ENCODE measurements around the gene PJA2. TPM values are rescaled to one million over a fixed set of nuclear protein-coding genes. Genes with fewer than 3 reads are reported as not detected.

PJA2 gene
- polyA plus RNA-seq, 2 of the 4 experiments (the other 2 are of a cell fraction), result 24.9 to 56.5 TPM

- no peak for FAIRE-seq
- ChIA-PET CTCF (no interaction called here), POLR2A (no interaction called here)
- no peak overlapping the region for H3K4me3 ChIP-seq
- TF ChIP-seq POLR2A (IDR thresholded peaks at IDR 0.05; ENCODE audit: low read length) (no peak), ZSCAN20 (CRISPR knock-in tag; IDR thresholded peaks at IDR 0.05) (no peak), JUN (IDR thresholded peaks at IDR 0.05) (no peak), ZNF302 (CRISPR knock-in tag; IDR thresholded peaks at IDR 0.05) (no peak), ZFP36 (IDR thresholded peaks at IDR 0.05; ENCODE audit: borderline replicate concordance, partially characterized antibody) (no peak), E2F6 (IDR thresholded peaks at IDR 0.05; ENCODE audit: borderline replicate concordance, low read depth) (no peak), FOSL2 (IDR thresholded peaks at IDR 0.05) (no peak), FOSL2 (CRISPR knock-in tag; IDR thresholded peaks at IDR 0.05) (no peak), ZC3H11A (IDR thresholded peaks at IDR 0.05) (no peak), CBX8 (IDR thresholded peaks at IDR 0.05) (no peak), HOXA7 (CRISPR knock-in tag; IDR thresholded peaks at IDR 0.05) (no peak), EHF (CRISPR knock-in tag; IDR thresholded peaks at IDR 0.05) (no peak), RARB (CRISPR knock-in tag; IDR thresholded peaks at IDR 0.05) (no peak), BHLHE40 (IDR thresholded peaks at IDR 0.05; ENCODE audit: low read depth, low read length) (no peak), HDAC2 (IDR thresholded peaks at IDR 0.05) (no peak), HOXB13 (CRISPR knock-in tag; IDR thresholded peaks at IDR 0.05; ENCODE audit: low read depth) (no peak), CTCF (IDR thresholded peaks at IDR 0.05) (no peak), MAX (IDR thresholded peaks at IDR 0.05) (no peak), GATA3 (IDR thresholded peaks at IDR 0.05; ENCODE audit: borderline replicate concordance) (no peak)
- ATAC-seq, result peak in 1 of 2 experiments; percentile 46; a peak in 2 of 6 replicates
- H3K4me1 ChIP-seq, result peaks cover 27% of the 10 kb centered on the region
- no peak overlapping the region; a peak in 1 of 6 replicates for H3K27ac ChIP-seq
- peak overlapping the region; percentile 50 for H3K4me2 ChIP-seq
- no peak for DNase-seq (ENCODE audit: low read depth in 1 of 2, low spot score in 1 of 2)
- H3K9me3 ChIP-seq, result no peaks in the 10 kb centered on the region
- WGBS (ENCODE audit: missing lambda C conversion rate), result 29% methylated on average over 4 of the region's 4 CpGs
Measured at GRCh38 chr5:109387408-109387974, 22.3 kb downstream of the PJA2 start.

- no peaks in the 10 kb centered on the region for H3K9me3 ChIP-seq
- DNase-seq (ENCODE audit: low read depth in 1 of 2, low spot score in 1 of 2), result no peak
- H3K4me1 ChIP-seq, result 0 out of 3 replicates have a peak, but pooled peaks cover 5% of the 10 kb centered on the region
- WGBS (ENCODE audit: missing lambda C conversion rate), result 98% methylated on average over 2 of the region's 2 CpGs
- CTCF ChIA-PET, result no interaction called here
- H3K4me2 ChIP-seq, result no peak overlapping the region
- H3K4me3 ChIP-seq, result no peak overlapping the region
- TF ChIP-seq HOXA7 (CRISPR knock-in tag; IDR thresholded peaks at IDR 0.05), result no peak
- no peak for TF ChIP-seq ZFP36 (IDR thresholded peaks at IDR 0.05; ENCODE audit: borderline replicate concordance, partially characterized antibody)
- TF ChIP-seq FOSB (CRISPR knock-in tag; IDR thresholded peaks at IDR 0.05), result no peak
- ATAC-seq, result no peak
- H3K27ac ChIP-seq, result no peak overlapping the region
- FAIRE-seq, result no peak
- POLR2A ChIA-PET, result no interaction called here
Measured at GRCh38 chr5:109378095-109378494, 31.7 kb downstream of the PJA2 start.

- Histone ChIP-seq H3K9me3 (no peaks in the 10 kb centered on the region), H3K27ac (no peak overlapping the region), H3K4me1 (no peaks in the 10 kb centered on the region), H3K4me2 (no peak overlapping the region), H3K4me3 (no peak overlapping the region)
- no peak for DNase-seq (ENCODE audit: low read depth in 1 of 2, low spot score in 1 of 2)
- no peak for FAIRE-seq
- ChIA-PET CTCF (no interaction called here), POLR2A (no interaction called here)
- TF ChIP-seq FOSB (CRISPR knock-in tag; IDR thresholded peaks at IDR 0.05), result no peak
- no peak for TF ChIP-seq TP53 (CRISPR knock-in tag; IDR thresholded peaks at IDR 0.05)
- no peak for TF ChIP-seq HEYL (CRISPR knock-in tag; IDR thresholded peaks at IDR 0.05)
- TF ChIP-seq MAZ (IDR thresholded peaks at IDR 0.05; ENCODE audit: borderline replicate concordance, low read depth, low read length), result no peak
- no peak for TF ChIP-seq HOXB5 (CRISPR knock-in tag; IDR thresholded peaks at IDR 0.05)
- TF ChIP-seq CBX8 (IDR thresholded peaks at IDR 0.05), result no peak
- no peak for TF ChIP-seq HMGXB4 (CRISPR knock-in tag; IDR thresholded peaks at IDR 0.05; ENCODE audit: borderline replicate concordance)
- TF ChIP-seq ZFP36 (IDR thresholded peaks at IDR 0.05; ENCODE audit: borderline replicate concordance, partially characterized antibody), result no peak
- no peak for TF ChIP-seq ELK1 (IDR thresholded peaks at IDR 0.05; ENCODE audit: low read depth, low read length)
- ATAC-seq, result peak in 1 of 2 experiments; percentile 27; a peak in 1 of 6 replicates
Measured at GRCh38 chr5:109374625-109375024, 35.1 kb downstream of the PJA2 start.
